DMS 273 (cell line): Measurements from ENCODE around the gene TP53I3.
A peak's percentile ranks its signal among the peaks of the same experiment; 100 is the strongest.
"Not testable (repeated sequence)": the region's sequence is repeated elsewhere in the genome, so short reads cannot be mapped to it uniquely, and the experiment has no call there.

Experiments used
- DNase-seq: peaks from one replicate; lab custom pipeline; 2025; ENCODE audit not compliant: unreplicated experiment; lab: John Stamatoyannopoulos, UW

TP53I3 gene, protein sequence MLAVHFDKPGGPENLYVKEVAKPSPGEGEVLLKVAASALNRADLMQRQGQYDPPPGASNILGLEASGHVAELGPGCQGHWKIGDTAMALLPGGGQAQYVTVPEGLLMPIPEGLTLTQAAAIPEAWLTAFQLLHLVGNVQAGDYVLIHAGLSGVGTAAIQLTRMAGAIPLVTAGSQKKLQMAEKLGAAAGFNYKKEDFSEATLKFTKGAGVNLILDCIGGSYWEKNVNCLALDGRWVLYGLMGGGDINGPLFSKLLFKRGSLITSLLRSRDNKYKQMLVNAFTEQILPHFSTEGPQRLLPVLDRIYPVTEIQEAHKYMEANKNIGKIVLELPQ

GRCh38 chr2:24084386-24085199 lies at the start of gene TP53I3:
Gene TP53I3, minus strand, starts transcription at chr2:24084834. Its CDS starts 508 bp downstream, at chr2:24084326.
- DNase-seq: peak; percentile 93

GRCh38 chr2:24132543-24132942 lies 47.9 kb upstream of the TP53I3 start:
- DNase-seq: no peak

DNA sequence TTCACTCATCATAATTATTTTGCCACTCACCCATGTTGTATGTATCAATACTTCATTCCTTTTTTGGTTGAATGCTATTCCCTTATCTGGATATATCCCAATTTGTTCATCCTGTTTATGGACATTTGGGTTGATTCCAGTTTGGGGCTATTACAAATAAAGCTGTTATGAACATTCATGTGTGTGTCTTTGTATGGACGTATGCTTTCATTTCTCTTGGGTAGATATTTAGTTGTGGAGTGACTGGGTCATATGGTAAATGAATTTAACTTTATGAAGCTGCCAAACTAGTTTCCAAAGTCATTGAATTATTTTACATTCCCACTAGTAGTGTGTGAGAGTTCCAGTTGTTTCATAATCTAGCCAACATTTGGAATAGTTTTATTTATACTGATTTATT lies 41.3 kb upstream of the TP53I3 start:
- no peak for DNase-seq

DNA sequence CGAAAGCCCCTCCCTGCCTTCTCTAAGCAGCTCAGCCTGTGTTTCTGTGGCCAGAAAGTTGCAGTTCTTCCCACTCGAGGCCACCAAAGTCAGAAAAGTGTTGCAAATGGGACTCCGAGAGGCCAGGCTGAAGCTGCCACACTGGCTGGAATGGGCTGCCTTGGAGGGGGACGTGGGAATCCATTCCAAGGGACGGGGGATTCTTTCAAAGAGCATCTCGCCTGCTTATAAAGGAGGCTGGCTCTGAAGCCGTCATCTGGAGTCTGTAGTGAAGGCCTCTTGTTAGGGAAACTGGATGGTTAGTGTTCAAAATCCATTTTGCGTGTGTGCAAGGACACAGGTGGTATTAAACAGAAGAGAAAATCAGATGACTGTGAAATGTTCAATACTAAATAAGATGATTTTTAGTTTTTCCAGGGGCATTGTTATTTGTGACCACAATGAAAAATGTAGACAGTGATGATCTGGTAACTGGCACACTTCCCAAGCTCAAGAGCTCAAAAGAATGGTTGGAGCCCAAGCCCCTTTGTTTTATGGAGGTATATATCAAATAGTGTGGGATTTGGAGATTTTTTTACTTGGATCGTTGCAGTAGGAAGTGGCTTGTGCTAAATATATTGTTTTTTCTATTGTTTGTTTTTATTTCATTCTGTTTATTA lies 39.4 kb upstream of the TP53I3 start:
- peak; percentile 70 for DNase-seq

- DNase-seq: peak; percentile 87
Measured at GRCh38 chr2:24123195-24123921, 38.7 kb upstream of the TP53I3 start, which contains the start of the genes FAM228B and PFN4. Gene FAM228B, plus strand, starts transcription at chr2:24123469. Its CDS starts 893 bp downstream, at chr2:24124362. Gene PFN4, minus strand, starts transcription at chr2:24123334. Its CDS starts 799 bp downstream, at chr2:24122535.

GRCh38 chr2:24122366-24123194 lies 37.9 kb upstream of the TP53I3 start:
- peak; percentile 34 for DNase-seq

- DNase-seq: no peak
Measured at GRCh38 chr2:24121469-24121868, 36.8 kb upstream of the TP53I3 start.

- no peak for DNase-seq
Measured at GRCh38 chr2:24121066-24121465, 36.4 kb upstream of the TP53I3 start.

DNA sequence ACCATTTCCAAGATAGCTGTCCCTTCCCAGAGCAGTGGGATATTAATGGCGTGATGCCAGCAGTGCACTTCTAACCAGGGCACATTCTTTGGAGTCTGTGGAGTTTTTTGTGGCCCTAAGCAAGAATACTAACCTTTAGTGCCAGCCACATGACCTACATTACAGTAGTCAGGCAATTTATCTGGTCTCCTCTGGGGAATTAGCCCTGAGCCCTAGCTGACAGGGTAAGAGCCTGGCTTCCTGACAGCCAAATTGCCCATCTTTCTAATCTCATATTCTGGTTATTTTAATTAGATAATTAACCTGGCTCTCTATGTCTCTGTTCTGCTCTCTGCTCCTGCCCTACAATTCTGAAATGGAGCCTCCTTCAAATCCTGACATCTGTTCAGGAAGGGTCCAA lies 33.3 kb upstream of the TP53I3 start:
- DNase-seq: peak; percentile 13

GRCh38 chr2:24115057-24115456 lies 30.4 kb upstream of the TP53I3 start:
- no peak for DNase-seq

DNA sequence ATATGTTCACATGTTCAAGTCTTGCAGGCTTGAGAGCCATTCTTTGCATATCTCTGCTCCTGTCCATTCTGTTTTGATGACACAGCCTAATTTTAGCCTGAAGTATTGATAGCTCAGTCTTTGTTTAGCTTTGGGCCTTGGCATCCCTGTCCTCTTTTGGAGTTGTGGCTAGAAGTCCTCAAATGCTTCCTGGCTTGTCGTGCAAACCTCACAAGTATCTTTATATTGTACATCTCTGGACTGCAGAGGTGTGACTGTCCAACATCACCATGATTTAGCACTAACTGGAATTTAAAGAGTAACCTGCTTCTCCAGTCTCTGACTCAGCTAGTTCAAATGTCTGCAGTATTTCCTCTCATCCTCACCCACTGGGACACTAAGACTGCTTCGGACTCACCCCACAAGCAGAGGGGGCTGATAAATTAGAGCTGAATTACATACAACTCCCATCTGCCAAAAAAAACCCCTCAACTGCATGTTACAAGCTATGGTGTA lies 26.8 kb upstream of the TP53I3 start:
- DNase-seq: no peak

GRCh38 chr2:24110660-24111303 lies 26.1 kb upstream of the TP53I3 start:
- no peak for DNase-seq

GRCh38 chr2:24109431-24109830 lies 24.8 kb upstream of the TP53I3 start:
- not testable (repeated sequence) for DNase-seq

DNA sequence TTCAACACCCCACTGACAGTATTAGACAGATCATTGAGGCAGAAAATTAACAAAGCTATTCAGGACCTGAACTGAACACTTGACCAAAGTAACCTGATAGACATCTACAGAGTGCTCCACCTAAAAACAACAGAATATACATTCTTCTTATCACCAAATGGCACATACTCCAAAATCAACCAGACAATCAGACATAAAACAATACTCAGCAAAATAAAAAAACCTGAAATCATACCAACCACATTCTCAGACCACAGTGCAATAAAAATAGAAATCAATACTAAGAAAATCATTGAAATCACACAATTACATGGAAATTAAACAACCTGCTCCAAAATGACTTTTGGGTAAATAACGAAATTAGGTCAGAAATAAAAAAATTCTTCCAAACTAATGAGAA lies 22.7 kb upstream of the TP53I3 start:
- no peak for DNase-seq

DNA sequence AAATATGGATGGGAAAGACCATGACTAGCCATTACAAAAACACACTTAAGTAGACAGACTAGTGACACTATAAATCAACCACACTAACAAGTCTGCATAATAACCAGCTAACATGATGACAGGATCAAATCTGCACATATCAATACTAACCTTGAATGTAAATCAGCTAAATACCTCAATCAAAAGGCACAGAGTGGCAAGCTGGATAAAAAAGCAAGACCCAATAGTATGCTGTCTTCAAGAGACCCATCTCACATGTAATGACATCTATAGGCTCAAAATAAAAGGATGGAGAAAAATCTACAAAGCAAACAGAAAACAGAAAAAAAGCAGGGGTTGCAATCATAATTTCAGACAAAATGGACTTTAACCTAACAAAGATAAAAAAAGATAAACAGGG lies 22.2 kb upstream of the TP53I3 start:
- DNase-seq: no peak

DNA sequence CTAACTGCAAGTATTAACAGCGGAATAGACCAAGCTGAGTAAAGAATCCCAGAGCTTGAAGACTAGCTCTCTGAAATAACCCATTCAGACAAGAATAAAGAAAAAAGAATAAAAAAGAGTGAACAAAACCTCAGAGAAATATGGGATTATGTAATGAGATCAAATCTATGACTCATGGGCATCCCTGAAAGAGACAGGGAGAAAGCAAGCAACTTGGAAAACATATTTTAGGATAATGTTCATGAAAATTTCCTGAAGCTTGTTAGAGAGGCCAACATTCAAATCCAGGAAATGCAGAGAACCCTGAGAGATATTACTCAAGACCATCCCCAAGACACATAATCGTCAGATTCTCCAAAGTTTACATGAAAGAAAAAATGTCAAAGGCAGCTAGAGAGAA lies 21.2 kb upstream of the TP53I3 start:
- DNase-seq: no peak

DNA sequence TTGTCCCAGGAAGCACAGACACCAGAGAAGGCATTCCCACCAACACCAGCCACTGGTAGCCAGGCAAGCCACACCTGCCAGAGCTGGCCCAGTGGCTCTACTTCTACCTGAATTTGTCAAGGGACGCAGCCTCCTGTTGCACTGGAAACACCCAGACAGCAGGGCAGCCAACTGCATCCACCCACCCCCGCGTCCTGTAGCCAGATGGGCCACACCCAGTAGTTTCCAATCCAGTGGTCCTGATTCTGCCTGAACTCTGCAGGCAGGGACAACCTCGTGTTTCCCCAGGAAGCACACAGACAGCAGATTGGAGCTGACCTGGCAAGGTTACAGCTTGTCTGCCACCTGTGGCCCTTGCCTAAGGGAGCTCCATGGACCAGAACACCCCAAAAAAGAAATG lies 20.3 kb upstream of the TP53I3 start:
- peak; percentile 43 for DNase-seq

DNA sequence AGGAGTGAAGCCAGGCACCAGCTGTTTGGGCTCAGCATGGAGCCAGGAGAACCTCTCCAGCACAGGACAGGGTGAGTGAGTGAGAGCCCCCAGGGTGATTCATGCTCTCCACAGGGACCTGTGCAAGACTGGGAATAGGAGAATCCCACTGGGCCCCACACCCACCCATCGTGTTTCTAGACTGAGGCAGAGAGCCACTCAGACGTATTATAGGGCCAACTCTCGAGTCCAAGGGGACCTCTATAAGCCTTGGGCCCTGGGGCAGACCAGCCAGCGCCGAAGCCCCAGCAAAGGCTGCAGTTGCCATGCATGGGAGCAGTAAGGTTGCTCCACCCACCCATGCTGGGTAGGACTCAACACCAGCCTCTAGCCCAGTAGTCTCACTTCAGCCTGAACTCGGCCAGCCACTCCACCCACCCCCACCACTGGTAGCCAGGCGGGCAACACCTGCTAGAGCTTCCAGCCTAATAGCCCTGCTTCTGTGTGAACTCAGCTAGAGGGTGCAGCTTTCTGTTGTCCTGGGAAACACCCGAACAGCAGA lies 19.5 kb upstream of the TP53I3 start:
- no peak for DNase-seq

- no peak for DNase-seq
Measured at GRCh38 chr2:24102677-24103076, 18.0 kb upstream of the TP53I3 start.
